CD14-positive monocyte (primary cell): ENCODE data around the gene GCNT1. TPM values are rescaled to one million over a fixed set of nuclear protein-coding genes. Genes with fewer than 3 reads are reported as not detected.
A peak's percentile ranks its signal among the peaks of the same experiment; 100 is the strongest.

Experiments
- DNase-seq, 3 donors: peaks; one replicate each; pipeline ENCODE4 v3.0.0-alpha.2; 2011 to 2022
- H2AFZ ChIP-seq: 2 replicates; pipeline ENCODE4 v1.6.0; 2012; ENCODE audit warnings: mild to moderate bottlenecking, low read depth, low read length, inconsistent platforms; ENCODE audit not compliant: insufficient read depth, poor library complexity, severe bottlenecking
- H3K27ac ChIP-seq, 2 donors: 1 replicate in 1 of 2; 2 replicates in 1 of 2; pipeline ENCODE4 v1.5.1; 2012 to 2013; ENCODE audit warnings: low read length in 2 of 2, control low read depth in 1 of 2, inconsistent platforms in 1 of 2, low read depth in 1 of 2, mild to moderate bottlenecking in 1 of 2
- H3K27me3 ChIP-seq, 2 donors: one replicate each; pipeline versions ENCODE4 v1.6.0 to v1.6.1; 2011 to 2013; ENCODE audit warnings: low read length in 2 of 2; ENCODE audit not compliant: control insufficient read depth in 2 of 2, insufficient read depth in 2 of 2
- H3K36me3 ChIP-seq, 2 donors: replicated peaks in 1 of 2; 1 replicate in 1 of 2; 2 replicates in 1 of 2; pipeline versions ENCODE4 v1.5.1 to v1.6.1; 2012 to 2013; ENCODE audit warnings: low read length in 2 of 2, control low read depth in 1 of 2, inconsistent platforms in 1 of 2, mild to moderate bottlenecking in 1 of 2; ENCODE audit not compliant: insufficient read depth in 2 of 2, control insufficient read depth in 1 of 2
- H3K4me1 ChIP-seq, 2 donors: 1 replicate in 1 of 2; 2 replicates in 1 of 2; pipeline versions ENCODE4 v1.5.1 to v1.6.1; 2012 to 2013; ENCODE audit warnings: low read length in 2 of 2, control low read depth in 1 of 2, inconsistent platforms in 1 of 2, mild to moderate bottlenecking in 1 of 2, moderate library complexity in 1 of 2; ENCODE audit not compliant: insufficient read depth in 2 of 2, control insufficient read depth in 1 of 2
- H3K4me2 ChIP-seq: replicated peaks from 2 replicates; pipeline ENCODE3; 2012; ENCODE audit warnings: low read length, moderate library complexity, mild to moderate bottlenecking; ENCODE audit not compliant: poor library complexity, severe bottlenecking; ENCODE audit errors: extremely low read depth
- H3K4me3 ChIP-seq, 3 experiments: fragments of 200-600 bp in 1 of 3; sonication (generic) in 1 of 3; replicated peaks in 1 of 3; 1 replicate in 2 of 3; 2 replicates in 1 of 3; pipeline ENCODE4 v1.5.1; 2011 to 2013; ENCODE audit warnings: low read length in 3 of 3, mild to moderate bottlenecking in 3 of 3, control low read depth in 2 of 3, low read depth in 2 of 3, inconsistent platforms in 1 of 3, moderate library complexity in 1 of 3
- H3K79me2 ChIP-seq: 2 replicates; pipeline ENCODE4 v1.6.0; 2012; ENCODE audit warnings: mild to moderate bottlenecking, control low read depth, inconsistent platforms, low read length, moderate library complexity; ENCODE audit not compliant: insufficient read depth
- H3K9ac ChIP-seq: 2 replicates; pipeline ENCODE4 v1.6.0; 2017; ENCODE audit warnings: low read length, mild to moderate bottlenecking; ENCODE audit not compliant: insufficient read depth, poor library complexity, severe bottlenecking
- H3K9me3 ChIP-seq, 2 donors: replicated peaks in 1 of 2; 1 replicate in 1 of 2; 2 replicates in 1 of 2; pipeline versions ENCODE4 v1.5.1 to v1.6.1; 2012 to 2013; ENCODE audit warnings: low read length in 2 of 2, control low read depth in 1 of 2; ENCODE audit not compliant: control insufficient read depth in 1 of 2, insufficient read depth in 1 of 2
- H4K20me1 ChIP-seq: 2 replicates; pipeline ENCODE4 v1.6.0; 2012; ENCODE audit warnings: mild to moderate bottlenecking, low read length, control low read depth, moderate library complexity; ENCODE audit not compliant: insufficient read depth
- H3K27ac Mint-ChIP-seq, 7 donors: one replicate each; pipeline ENCODE4 v1.8.0; 2020; ENCODE audit warnings: mild to moderate bottlenecking in 7 of 7, mixed read lengths in 7 of 7, moderate library complexity in 6 of 7, inconsistent platforms in 2 of 7
- H3K27me3 Mint-ChIP-seq, 3 donors: one replicate each; pipeline ENCODE4 v1.8.0; 2021 to 2022; ENCODE audit warnings: low read depth in 3 of 3, mild to moderate bottlenecking in 3 of 3, mixed read lengths in 3 of 3, moderate library complexity in 3 of 3, inconsistent platforms in 1 of 3
- H3K36me3 Mint-ChIP-seq, 2 donors: one replicate each; pipeline ENCODE4 v1.8.0; 2020; ENCODE audit warnings: mixed read lengths in 2 of 2, inconsistent platforms in 1 of 2, mild to moderate bottlenecking in 1 of 2
- H3K4me1 Mint-ChIP-seq: one replicate; pipeline ENCODE4 v1.8.0; 2020; ENCODE audit warnings: mild to moderate bottlenecking, mixed read lengths
- H3K4me3 Mint-ChIP-seq, 2 donors: one replicate each; pipeline ENCODE4 v1.8.0; 2020; ENCODE audit warnings: mild to moderate bottlenecking in 2 of 2, mixed read lengths in 2 of 2, moderate library complexity in 1 of 2
- H3K9me3 Mint-ChIP-seq, 7 donors: one replicate each; pipeline ENCODE4 v1.8.0; 2020 to 2022; ENCODE audit warnings: mixed read lengths in 7 of 7, mild to moderate bottlenecking in 6 of 7, moderate library complexity in 6 of 7, inconsistent platforms in 2 of 7
- WGBS: methylation state at CpG from one replicate; pipeline ENCODE4 v1.1.5; 2013; ENCODE audit warnings: missing lambda C conversion rate; ENCODE audit not compliant: insufficient coverage; 5-methylcytosine and 5-hydroxymethylcytosine counted together
- intact Hi-C, 2 donors: fragments of 100-400 bp; cut with micrococcal nuclease; formaldehyde crosslinking; loops; one replicate each; pipeline versions ENCODE4 v1.15.0 to v1.15.1; 2023
- polyA plus RNA-seq, 3 donors: library from polyadenylated mRNA; depleted of rRNA in 1 of 3; unstranded in 2 of 3; stranded (reverse) in 1 of 3; fragments of 300-500 nt in 2 of 3; fragments of >200 nt in 1 of 3; fragmentation: Illumina TruSeq in 2 of 3; gene quantifications; 1 replicate in 2 of 3; 2 replicates in 1 of 3; pipeline ENCODE4 v1.2.3, GENCODE V29; 2012 to 2021
- TF ChIP-seq, protein P1 (sequence below): fragments of 200-600 bp; IDR thresholded peaks from one replicate; pipeline ENCODE4 v1.8.0; 2022; ENCODE audit warnings: antibody characterized with exemption, mild to moderate bottlenecking

Gene GCNT1
- polyA plus RNA-seq, 3 donors: 8.4 to 15.4 (median 9.3) TPM

DNA sequence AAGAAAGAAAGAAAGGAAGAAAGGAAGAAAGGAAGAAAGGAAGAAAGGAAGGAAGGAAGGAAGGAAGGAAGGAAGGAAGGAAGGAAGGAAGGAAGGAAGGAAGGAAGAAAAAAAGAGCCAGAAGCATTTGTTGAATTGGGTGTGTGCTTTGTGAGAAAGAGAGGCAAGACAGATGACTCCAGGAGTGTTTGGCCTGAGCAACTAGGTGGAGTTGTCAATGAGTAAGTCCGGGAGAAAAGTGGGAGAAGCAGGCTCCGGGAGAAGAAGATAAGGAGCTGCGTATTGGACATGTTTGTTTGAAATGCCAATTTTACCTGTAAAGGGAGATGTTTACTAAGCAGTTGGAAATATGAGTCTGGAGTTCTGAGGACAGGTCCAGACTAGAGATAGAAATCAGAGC, 15.1 kb upstream of the GCNT1 start:
- Histone ChIP-seq H2AFZ (no peak overlapping the region), H3K4me1 (peaks cover 0 to 3% of the 10 kb centered on the region in 2 donors), H4K20me1 (no peaks in the 10 kb centered on the region), H3K27ac (no peak overlapping the region), H3K4me2 (no peak overlapping the region), H3K4me3 (no peak overlapping the region), H3K79me2 (no peaks in the 10 kb centered on the region), H3K9me3 (no peaks in the 10 kb centered on the region), H3K27me3 (no peaks in the 10 kb centered on the region), H3K9ac (no peak overlapping the region), H3K36me3 (no peaks in the 10 kb centered on the region)
- intact Hi-C loops: no loop called here
- H3K4me3 Mint-ChIP-seq: no peak overlapping the region
- H3K36me3 Mint-ChIP-seq: no peaks in the 10 kb centered on the region
- peaks cover 12% of the 10 kb centered on the region for H3K4me1 Mint-ChIP-seq
- DNase-seq: no peak
- peaks cover 0 to 2% (median 0%) of the 10 kb centered on the region in 3 donors for H3K27me3 Mint-ChIP-seq
- 96% methylated on average over 3 of the region's 3 CpGs for WGBS
- H3K9me3 Mint-ChIP-seq: peaks cover 0 to 9% (median 3%) of the 10 kb centered on the region in 7 donors
- TF ChIP-seq, protein P1, sequence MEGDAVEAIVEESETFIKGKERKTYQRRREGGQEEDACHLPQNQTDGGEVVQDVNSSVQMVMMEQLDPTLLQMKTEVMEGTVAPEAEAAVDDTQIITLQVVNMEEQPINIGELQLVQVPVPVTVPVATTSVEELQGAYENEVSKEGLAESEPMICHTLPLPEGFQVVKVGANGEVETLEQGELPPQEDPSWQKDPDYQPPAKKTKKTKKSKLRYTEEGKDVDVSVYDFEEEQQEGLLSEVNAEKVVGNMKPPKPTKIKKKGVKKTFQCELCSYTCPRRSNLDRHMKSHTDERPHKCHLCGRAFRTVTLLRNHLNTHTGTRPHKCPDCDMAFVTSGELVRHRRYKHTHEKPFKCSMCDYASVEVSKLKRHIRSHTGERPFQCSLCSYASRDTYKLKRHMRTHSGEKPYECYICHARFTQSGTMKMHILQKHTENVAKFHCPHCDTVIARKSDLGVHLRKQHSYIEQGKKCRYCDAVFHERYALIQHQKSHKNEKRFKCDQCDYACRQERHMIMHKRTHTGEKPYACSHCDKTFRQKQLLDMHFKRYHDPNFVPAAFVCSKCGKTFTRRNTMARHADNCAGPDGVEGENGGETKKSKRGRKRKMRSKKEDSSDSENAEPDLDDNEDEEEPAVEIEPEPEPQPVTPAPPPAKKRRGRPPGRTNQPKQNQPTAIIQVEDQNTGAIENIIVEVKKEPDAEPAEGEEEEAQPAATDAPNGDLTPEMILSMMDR: no peak
- no peak overlapping the region for H3K27ac Mint-ChIP-seq

DNA sequence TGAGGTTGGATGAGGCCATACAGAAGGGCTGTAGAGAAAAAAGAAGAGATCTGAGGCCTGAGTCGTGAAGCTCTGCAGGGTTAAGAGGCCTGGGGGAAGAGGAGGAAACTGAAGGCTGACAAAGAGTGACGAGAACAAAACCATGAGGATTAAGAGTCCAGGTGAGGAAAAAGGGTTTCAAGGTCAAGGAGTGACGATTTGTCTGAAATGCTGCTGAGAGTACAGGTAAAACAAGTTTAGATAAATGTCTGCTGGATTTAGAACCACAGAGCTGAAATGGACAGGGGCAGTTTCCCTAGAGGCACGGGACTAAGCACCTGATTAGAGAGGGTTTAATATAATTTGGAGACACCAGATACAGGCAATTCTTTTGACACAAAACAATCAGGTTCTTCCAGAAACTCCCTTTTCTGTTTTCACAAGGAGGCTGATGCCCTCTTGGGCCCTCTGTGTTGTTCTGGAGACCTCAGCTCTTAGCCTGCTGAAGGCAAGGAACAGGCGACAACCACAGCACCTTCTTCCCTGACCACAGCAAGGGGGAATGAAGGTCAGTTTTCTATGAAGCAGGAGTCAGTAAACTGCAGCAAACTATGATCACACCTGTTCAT, 14.6 kb upstream of the GCNT1 start:
- Histone ChIP-seq H3K4me2 (no peak overlapping the region), H3K27me3 (no peaks in the 10 kb centered on the region), H3K27ac (no peak overlapping the region), H3K4me3 (no peak overlapping the region), H3K4me1 (peaks cover 0 to 3% of the 10 kb centered on the region in 2 donors), H3K9ac (no peak overlapping the region), H4K20me1 (no peaks in the 10 kb centered on the region), H3K36me3 (no peaks in the 10 kb centered on the region), H3K9me3 (no peaks in the 10 kb centered on the region), H2AFZ (no peak overlapping the region), H3K79me2 (no peaks in the 10 kb centered on the region)
- H3K27ac Mint-ChIP-seq: peak overlapping the region in 1 of 7 donors; percentile 3
- H3K9me3 Mint-ChIP-seq: peaks cover 0 to 9% (median 3%) of the 10 kb centered on the region in 7 donors
- H3K4me1 Mint-ChIP-seq: peaks cover 12% of the 10 kb centered on the region
- intact Hi-C loops: no loop called here
- H3K36me3 Mint-ChIP-seq: no peaks in the 10 kb centered on the region
- H3K4me3 Mint-ChIP-seq: no peak overlapping the region
- no peak for DNase-seq
- TF ChIP-seq, protein P1: no peak
- 73% methylated on average over 2 of the region's 5 CpGs for WGBS
- peaks cover 0 to 2% (median 0%) of the 10 kb centered on the region in 3 donors for H3K27me3 Mint-ChIP-seq
